NK-92 (cell line): Measurements from ENCODE around the gene DCP1A.

Source experiments
- DNase-seq: peaks from one replicate; lab custom pipeline; 2025; ENCODE audit not compliant: unreplicated experiment; lab: John Stamatoyannopoulos, UW

Gene DCP1A

DNA sequence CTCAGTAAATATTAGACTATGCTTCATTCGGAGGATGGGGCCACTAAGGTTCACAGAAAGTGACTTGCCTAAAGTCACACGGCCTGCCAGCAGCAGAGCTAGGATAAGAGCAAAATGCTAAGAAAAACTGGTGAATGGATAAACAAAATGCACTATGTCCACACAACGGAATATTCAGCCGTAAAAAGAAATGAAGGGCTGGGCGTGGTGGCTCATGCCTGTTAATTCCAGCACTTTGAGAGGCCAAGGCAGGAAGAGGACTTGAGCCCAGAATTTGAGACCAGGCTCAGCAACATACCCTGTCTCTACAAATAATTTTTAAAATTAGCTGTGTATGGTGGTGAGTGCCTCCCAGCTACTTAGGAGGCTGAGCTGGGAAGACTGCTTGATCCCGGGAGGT, 99.2 kb downstream of the DCP1A start:
- no peak for DNase-seq

DNA sequence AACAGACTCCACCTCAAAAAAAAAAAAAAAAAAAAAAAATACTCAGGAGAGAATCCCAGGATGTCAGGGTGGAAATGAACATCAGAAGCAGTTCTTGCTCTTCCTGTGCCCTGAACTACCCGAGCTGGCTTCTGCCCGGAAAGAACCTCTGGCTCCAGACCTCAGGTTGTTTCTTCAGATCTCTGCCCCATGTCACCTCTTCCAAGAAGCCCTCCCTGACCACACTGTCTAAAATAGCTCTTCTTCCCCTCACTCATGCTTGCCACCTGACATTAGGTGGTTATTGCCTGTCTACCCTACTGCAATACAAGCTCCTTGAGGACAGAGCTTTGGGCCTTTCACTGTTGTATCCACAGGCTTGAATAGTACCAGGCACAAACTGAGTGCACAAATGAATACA, 99.7 kb downstream of the DCP1A start:
- no peak for DNase-seq

- no peak for DNase-seq
Observed at GRCh38 chr3:53244271-53244670, 103.1 kb downstream of the DCP1A start.

- no peak for DNase-seq
Observed at GRCh38 chr3:53243785-53244184, 103.6 kb downstream of the DCP1A start.

GRCh38 chr3:53243165-53243564, 104.2 kb downstream of the DCP1A start:
- no peak for DNase-seq

GRCh38 chr3:53242642-53243041, 104.7 kb downstream of the DCP1A start:
- no peak for DNase-seq

DNA sequence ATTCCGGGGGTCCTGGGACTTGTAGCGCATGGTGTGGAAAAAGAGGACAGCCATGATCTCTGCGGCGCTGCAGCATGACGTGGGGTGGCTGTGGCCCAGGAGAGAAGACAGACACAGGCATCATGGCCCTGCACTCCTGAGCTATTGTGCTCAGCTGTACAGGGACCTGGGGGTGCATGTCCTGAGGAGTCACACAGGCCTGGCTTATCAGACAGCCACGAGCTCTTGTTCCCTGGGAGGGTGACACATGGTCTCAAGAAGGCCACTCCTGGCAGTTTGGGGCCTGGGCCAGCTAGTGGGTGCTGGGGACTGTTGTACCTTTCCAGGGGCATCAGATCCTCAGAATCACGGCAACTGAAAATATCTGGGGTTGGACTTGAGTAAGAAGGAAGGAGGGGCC, 105.2 kb downstream of the DCP1A start:
- DNase-seq = no peak

GRCh38 chr3:53240989-53241972, 106.1 kb downstream of the DCP1A start:
- DNase-seq = no peak

DNA sequence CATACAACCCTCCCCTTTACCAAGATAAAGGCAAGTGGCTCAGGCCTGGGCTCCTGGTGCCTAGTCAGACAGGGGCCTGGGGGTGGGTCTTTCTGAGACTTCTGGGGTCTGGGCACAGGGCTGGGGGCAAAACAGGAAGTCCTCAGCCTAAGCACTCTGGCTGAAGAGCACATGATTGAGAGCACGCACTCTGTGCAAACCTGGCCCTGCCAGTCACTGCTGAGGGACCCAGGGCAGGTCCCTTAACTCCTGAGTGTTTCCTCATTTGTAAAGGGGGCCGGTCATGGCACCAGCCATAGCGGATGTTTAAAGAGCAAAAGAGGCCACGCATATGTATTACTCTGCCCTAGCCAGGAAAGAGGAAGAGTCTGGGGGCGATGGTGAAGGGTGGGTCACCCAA, 107.5 kb downstream of the DCP1A start:
- no peak for DNase-seq

DNA sequence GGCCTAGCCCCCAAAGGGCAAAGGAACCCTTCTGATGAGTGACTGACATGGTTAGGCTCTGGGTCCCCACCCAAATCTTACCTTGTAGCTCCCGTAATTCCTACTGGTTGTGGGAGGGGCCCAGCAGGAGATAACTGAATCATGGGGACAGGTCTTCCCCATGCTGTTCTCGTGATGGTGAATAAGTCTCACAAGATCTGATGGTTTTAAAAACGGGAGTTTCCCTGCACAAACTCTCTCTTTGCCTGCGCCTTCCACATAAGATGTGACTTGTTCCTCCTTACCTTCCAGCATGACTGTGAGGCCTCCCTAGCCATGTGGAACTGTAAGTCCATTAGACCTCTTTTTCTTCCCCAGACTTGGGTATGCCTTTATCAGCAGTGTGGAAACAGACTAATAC, 108.5 kb downstream of the DCP1A start:
- no peak for DNase-seq

GRCh38 chr3:53238051-53238850, 109.1 kb downstream of the DCP1A start:
- no peak for DNase-seq

DNA sequence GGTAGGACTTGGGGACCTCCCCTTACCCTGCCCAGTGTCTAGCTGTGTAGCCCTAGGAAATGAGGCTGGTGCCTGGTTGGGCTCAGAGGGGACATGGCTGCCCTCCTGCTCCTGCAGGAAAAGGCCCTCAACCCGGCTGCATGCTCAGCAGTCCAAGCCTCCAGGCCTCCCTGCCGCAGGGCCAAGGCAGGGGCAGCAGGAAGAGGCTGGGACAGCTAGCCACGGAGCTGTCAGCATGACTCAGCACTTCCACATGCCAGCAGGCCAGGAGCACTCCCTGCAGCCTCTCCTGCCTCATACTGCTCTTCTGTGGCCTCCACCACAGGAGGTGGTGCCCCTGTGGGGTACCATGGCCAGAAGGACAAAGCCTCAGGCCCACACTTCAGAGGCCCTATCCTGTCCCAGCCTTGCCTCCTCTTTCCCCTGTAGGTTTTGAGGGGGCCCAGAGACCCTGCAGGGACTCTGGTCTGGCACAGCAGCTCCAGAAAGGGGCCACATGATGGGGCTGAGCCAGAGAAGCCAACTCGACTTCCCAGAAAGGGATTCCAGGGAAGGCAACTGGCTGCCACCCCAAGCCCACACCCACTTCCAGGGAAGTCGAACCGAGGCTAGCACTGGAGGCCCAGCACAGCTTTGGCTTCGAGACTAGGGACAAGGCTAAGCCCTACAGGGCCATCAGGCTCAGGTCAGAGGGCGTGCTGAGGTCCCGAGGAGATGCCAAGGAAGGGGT, 111.1 kb downstream of the DCP1A start:
- DNase-seq = no peak

GRCh38 chr3:53235545-53235944, 111.8 kb downstream of the DCP1A start:
- no peak for DNase-seq

DNA sequence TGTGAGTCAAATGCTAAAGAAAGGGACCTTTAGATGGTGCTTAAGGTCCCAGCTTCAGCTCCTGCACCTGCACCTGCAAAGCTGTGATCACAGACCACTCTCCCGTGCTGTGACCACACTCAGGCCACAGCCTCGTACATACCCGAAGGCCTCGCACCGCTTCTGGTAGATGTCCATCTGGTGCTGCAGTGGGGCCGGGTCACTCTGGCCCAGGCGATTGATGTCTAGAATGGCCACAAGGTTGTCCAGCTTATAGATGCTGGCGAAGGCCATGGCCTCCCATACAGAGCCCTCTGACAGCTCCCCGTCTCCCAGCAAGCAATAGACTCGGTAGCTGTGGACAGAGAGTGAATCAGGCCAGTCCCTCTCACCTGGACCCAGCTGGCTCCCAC, 112.5 kb downstream of the DCP1A start:
- no peak for DNase-seq

GRCh38 chr3:53234130-53234840, 113.1 kb downstream of the DCP1A start:
- no peak for DNase-seq
